Anterior cingulate cortex (tissue), 58 donors: ENCODE results near the gene SPANXN5.
"Not testable (repeated sequence)": the region's sequence is repeated elsewhere in the genome, so short reads cannot be mapped to it uniquely, and the experiment has no call there.

Experiments
- DNase-seq, 58 donors: peaks; one replicate each; lab custom pipeline; 2025; lab: John Stamatoyannopoulos, UW

The SPANXN5 gene, protein sequence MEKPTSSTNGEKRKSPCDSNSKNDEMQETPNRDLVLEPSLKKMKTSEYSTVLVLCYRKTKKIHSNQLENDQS

GRCh38 chrX:52797327-52797726 lies at the start of gene SPANXN5:
Gene SPANXN5, minus strand, starts transcription at chrX:52797427. Its CDS starts 79 bp downstream, at chrX:52797348.
- not testable (repeated sequence) for DNase-seq

DNA sequence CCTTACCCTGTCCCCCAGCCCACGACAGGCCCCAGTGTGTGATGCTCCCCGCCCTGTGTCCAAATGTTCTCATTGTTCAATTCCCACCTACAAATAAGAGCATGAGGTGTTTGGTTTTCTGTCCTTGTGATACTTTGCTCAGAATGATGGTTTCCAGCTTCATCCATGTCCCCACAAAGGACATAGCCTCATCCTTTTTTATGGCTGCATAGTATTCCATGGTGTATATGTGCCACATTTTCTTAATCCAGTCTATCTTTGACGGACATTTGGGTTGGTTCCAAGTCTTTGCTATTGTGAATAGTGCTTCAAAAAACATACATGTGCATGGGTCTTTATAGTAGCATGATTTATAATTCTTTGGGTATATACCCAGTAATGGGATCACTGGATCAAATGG lies 46.4 kb upstream of the SPANXN5 start:
- DNase-seq: not testable (repeated sequence)

DNA sequence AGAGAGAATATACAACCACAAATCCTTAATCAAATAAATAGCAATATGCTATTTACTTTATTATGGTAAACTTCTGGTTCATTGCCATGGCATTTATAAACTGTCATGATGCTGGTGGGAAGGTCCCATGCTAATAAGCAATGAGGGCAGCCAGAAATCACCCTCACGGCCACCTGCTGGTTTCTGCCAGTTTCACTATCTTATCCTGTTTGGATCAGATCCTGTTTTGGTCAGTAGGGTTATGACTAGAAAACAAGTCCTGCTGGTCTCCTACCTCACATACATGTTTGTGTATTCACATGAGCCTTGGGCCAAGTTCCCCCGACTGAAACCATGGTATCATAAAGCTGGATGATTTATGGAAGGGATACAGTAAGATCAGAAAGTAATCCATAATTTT lies 41.9 kb upstream of the SPANXN5 start:
- no peak for DNase-seq

- DNase-seq: no peak
Measured at GRCh38 chrX:52830551-52830950, 33.3 kb upstream of the SPANXN5 start.

DNA sequence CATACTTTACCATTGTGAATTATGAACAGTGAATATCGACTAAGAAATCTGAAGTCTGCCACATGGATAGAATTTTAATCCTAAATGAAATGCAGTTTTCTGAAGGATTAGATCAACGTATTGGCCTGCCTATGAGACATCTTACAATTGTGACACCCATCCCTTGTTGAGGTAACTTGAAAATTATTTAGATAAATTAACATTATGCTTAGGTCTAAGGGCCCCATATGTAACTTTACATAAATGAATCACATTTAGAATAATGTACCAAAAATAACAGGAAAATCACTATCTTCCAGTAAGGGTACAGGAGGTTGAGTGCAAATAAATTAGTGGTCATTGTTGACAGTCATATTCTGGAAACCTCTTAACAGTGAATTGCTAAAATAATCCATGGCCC lies 27.4 kb upstream of the SPANXN5 start:
- DNase-seq: no peak

- no peak for DNase-seq
Measured at GRCh38 chrX:52821079-52821760, 24.0 kb upstream of the SPANXN5 start.

DNA sequence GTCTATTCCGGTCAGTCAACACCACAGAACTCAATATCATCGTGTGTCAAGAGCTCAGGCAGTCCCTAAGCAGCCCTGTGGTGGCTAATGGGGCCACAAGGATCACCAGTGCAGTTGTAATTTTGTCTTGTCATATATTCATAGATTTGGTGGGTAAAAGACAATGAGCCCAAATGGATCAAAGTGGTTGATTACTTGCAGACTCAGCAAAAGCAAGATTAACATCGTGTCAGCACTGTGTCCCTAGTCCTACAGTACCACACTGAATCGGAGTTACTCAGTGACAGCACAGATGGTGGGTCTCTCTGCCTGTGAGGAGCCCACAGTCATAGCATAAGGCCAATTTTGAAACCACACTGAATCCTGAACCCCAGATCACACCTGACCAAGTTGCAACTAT lies 22.6 kb upstream of the SPANXN5 start:
- DNase-seq: no peak

DNA sequence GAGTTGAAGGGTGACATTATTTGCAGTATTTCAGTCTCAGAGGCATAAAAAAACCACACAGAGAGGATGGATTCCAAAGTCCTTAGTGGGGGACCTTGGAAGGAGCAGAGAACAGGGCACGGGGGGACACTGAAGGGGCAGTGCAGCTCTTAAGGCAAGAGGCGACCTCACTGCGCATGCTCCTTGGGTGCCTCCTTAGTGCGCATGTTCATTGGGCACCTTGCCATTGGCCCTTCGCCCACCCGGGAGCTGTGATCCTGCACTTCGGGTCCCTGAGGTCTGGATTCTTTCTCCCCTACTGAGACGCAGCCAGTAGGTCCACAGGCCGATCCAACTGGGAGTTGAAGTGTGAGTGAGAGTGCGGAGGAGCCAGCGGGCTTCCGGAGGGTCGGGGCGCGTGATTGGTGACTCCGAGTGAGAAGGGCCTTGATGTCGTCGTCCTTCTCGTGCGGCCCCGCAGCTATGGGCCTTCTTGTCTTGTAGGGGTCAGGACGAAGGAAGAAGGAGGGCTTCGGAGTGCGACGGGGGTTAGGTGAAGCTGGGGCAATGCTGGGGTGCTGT lies 13.9 kb upstream of the SPANXN5 start, which contains the start of gene XAGE5:
XAGE5 (plus strand) TSS at position 223 of the 561 bp plus-strand sequence. CDS start 1,280 bp downstream, outside the sequence.
- DNase-seq: no peak

DNA sequence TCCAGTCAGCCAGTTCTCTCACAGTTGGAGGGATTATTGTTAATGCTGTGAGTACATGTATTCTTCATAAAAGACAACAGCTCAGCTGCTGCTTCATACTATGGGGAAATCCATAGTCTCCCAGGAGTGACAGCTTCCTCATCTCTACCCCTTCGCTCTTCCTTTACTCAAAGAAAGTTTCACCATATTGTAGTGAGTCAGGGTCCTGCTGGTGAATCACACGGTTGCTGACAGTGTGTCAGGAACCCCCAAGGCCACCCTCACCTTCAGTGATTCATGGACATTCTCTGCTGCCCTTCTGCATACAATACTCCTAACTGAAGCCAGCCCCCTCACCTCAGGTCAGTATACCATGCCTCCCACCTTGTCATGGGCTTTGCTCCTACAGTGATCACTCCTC lies 7.6 kb upstream of the SPANXN5 start:
- not testable (repeated sequence) for DNase-seq

GRCh38 chrX:52773504-52773903 lies 23.7 kb downstream of the SPANXN5 start:
- DNase-seq: not testable (repeated sequence)

DNA sequence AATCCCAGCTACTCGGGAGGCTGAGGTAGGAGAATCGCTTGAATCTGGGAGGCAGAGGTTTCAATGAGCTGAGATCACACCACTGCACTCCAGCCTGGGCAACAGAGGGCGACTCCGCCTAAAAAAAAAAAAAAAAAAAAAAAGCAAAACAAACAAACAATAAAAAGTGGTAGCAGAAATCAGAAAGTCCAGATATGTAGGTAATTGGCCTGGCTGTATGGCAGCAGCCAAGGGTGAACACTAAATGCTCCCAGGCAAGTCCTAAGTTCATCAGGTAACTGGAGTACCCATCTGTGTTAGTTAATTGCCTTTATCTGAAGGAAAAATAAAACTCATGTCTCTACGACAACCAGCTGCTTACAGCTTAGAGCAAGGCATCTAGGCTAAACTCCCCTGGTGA lies 31.2 kb downstream of the SPANXN5 start:
- not testable (repeated sequence) for DNase-seq

GRCh38 chrX:52750952-52751351 lies 46.3 kb downstream of the SPANXN5 start, which contains the start of gene SSX2B:
Gene SSX2B, plus strand, starts transcription at chrX:52751252. Its CDS starts 1,429 bp downstream, at chrX:52752681.
- DNase-seq: not testable (repeated sequence)
